Measurements from ENCODE around the gene TSFM.

The TSFM gene

GRCh38 chr12:57845478-57846284 is 63.1 kb downstream of the TSFM start:
- no peak for DNase-seq (ENCODE audit: low read depth, low spot score)
- H3K27ac ChIP-seq, result peak overlapping the region; percentile 90

GRCh38 chr12:57846285-57846576 is 63.6 kb downstream of the TSFM start:
- peak overlapping the region; percentile 90 for H3K27ac ChIP-seq
- DNase-seq (ENCODE audit: low read depth, low spot score), result no peak

GRCh38 chr12:57846577-57847319 is 64.2 kb downstream of the TSFM start, which contains the start of gene CTDSP2:
Gene CTDSP2 (minus strand): TSS chr12:57846729. CDS start chr12:57846435, 294 bp downstream.
- H3K27ac ChIP-seq, result peak within 1 kb of the TSS; percentile 90
- DNase-seq (ENCODE audit: low read depth, low spot score), result peak; percentile 91

Data from epithelial cell of prostate (primary cell).